ENCODE results near the gene BRSK2. TPM values are rescaled to one million over a fixed set of nuclear protein-coding genes. Genes with fewer than 3 reads are reported as not detected.
A peak's percentile ranks its signal among the peaks of the same experiment; 100 is the strongest.
"Not testable (repeated sequence)": the region's sequence is repeated elsewhere in the genome, so short reads cannot be mapped to it uniquely, and the experiment has no call there.

The BRSK2 gene
- 10.0 TPM for polyA plus RNA-seq (2013, experiment 1 of 2)
- 10.4 TPM for polyA plus RNA-seq (2013, experiment 2 of 2)

DNA sequence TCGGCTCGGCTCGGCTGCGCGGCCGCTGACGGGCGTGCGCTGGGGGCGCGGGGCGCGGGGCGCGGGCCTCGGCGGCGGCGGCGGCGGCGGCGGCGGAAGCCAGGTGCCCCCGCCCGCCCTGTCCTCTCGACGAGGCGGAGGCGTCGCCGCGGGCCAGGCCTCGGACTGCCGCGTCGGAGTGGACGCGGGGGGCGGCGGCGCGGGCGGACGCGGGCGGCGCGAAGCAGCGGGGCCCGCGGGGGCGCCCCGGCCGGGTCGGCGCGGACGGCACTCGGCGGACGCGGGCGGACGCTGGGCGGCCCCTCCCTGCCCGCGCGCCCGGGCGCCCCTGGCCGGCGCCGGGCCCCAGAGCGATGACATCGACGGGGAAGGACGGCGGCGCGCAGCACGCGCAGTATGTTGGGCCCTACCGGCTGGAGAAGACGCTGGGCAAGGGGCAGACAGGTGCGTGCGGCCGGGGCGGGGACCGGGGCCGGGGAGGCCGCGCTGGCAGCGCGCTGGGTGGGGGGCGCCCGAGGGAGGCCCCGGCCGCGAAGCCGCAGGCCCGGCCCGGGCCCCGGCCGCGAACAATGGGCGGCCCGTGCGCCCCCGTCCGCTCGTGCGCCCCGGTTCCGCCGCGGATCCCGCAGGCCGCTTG lies at the start of gene BRSK2:
Gene BRSK2, plus strand, starts transcription at position 3 of the 637 bp plus-strand sequence. Its CDS starts 351 bp downstream, at position 354.
- Histone ChIP-seq H3K23ac (ENCODE audit: low read length) (peak within 1 kb of the TSS; percentile 45), H3K4me2 (ENCODE audit: low read length) (peak within 1 kb of the TSS; percentile 77), H3K18ac (ENCODE audit: low read length) (peak within 1 kb of the TSS; percentile 46), H4K5ac (ENCODE audit: low read length) (no peak within 1 kb of the TSS), H3K4ac (ENCODE audit: low read depth, low read length) (no peak within 1 kb of the TSS), H3K27me3 (ENCODE audit: insufficient read depth, low read length, poor library complexity) (peaks cover 5% of the 10 kb centered on the region), H4K8ac (ENCODE audit: low read depth, low read length) (no peak within 1 kb of the TSS), H2BK15ac (replicated peaks; ENCODE audit: low read depth) (no peak within 1 kb of the TSS), H3K4me3 (ENCODE audit: low read length) (peak within 1 kb of the TSS; percentile 23), H2AK5ac (ENCODE audit: low read length) (no peak within 1 kb of the TSS), H3K56ac (ENCODE audit: low read length) (peak within 1 kb of the TSS; percentile 94), H3K4me1 (ENCODE audit: control insufficient read depth, low read depth, low read length) (no peaks in the 10 kb centered on the region), H3K36me3 (ENCODE audit: control insufficient read depth, insufficient read depth, low read length) (no peaks in the 10 kb centered on the region), H3K27ac (ENCODE audit: low read depth, low read length) (peak within 1 kb of the TSS; percentile 9), H3K79me1 (ENCODE audit: low read length) (no peaks in the 10 kb centered on the region), H3K9ac (ENCODE audit: low read length) (peak within 1 kb of the TSS; percentile 86), H3K79me2 (ENCODE audit: control insufficient read depth, insufficient read depth, low read length) (peaks cover 2% of the 10 kb centered on the region), H2BK5ac (ENCODE audit: low read length) (peak within 1 kb of the TSS; percentile 45), H2BK120ac (ENCODE audit: low read depth, low read length) (no peak within 1 kb of the TSS)
- DNase-seq = peak; percentile 14
- WGBS (ENCODE audit: extremely low coverage, insufficient coverage, low lambda C conversion rate) = no CpG with 5 or more reads among the region's 119 CpGs

DNA sequence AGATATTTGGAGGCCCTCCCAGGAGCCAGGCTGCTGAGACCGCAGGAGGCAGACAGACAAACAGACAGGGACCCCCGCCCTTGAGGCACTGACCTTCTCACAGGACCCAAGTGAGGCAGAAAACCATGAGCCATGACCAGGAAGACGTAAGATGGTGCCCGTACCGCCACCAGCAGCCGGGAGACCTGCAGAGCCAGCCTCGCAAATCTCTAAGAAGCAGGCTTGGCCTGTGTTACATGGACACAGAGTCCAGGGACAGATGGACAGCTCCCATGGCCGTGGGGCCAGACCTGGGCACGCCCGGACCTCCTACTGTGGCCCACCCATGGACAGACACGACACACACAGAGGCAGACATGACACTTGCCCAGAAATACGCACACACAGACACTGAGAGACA lies 49.6 kb upstream of the BRSK2 start:
- H3K36me3 ChIP-seq (ENCODE audit: control insufficient read depth, insufficient read depth, low read length) = no peaks in the 10 kb centered on the region
- H3K4ac ChIP-seq (ENCODE audit: low read depth, low read length) = no peak overlapping the region
- peaks cover 5% of the 10 kb centered on the region for H3K4me1 ChIP-seq (ENCODE audit: control insufficient read depth, low read depth, low read length)
- no peak overlapping the region for H3K56ac ChIP-seq (ENCODE audit: low read length)
- H2BK15ac ChIP-seq (replicated peaks; ENCODE audit: low read depth) = no peak overlapping the region
- H3K79me1 ChIP-seq (ENCODE audit: low read length) = no peaks in the 10 kb centered on the region
- H3K9ac ChIP-seq (ENCODE audit: low read length) = no peak overlapping the region
- H4K5ac ChIP-seq (ENCODE audit: low read length) = no peak overlapping the region
- H3K79me2 ChIP-seq (ENCODE audit: control insufficient read depth, insufficient read depth, low read length) = no peaks in the 10 kb centered on the region
- H4K8ac ChIP-seq (ENCODE audit: low read depth, low read length) = no peak overlapping the region
- H2BK5ac ChIP-seq (ENCODE audit: low read length) = no peak overlapping the region
- H3K18ac ChIP-seq (ENCODE audit: low read length) = no peak overlapping the region
- no peak overlapping the region for H3K4me2 ChIP-seq (ENCODE audit: low read length)
- H2AK5ac ChIP-seq (ENCODE audit: low read length) = no peak overlapping the region
- H3K27me3 ChIP-seq (ENCODE audit: insufficient read depth, low read length, poor library complexity) = peaks cover 2% of the 10 kb centered on the region
- no peak overlapping the region for H3K27ac ChIP-seq (ENCODE audit: low read depth, low read length)
- no peak for DNase-seq
- H3K4me3 ChIP-seq (ENCODE audit: low read length) = no peak overlapping the region
- no peak overlapping the region for H3K23ac ChIP-seq (ENCODE audit: low read length)
- H2BK120ac ChIP-seq (ENCODE audit: low read depth, low read length) = no peak overlapping the region
- no CpG with 5 or more reads among the region's 12 CpGs for WGBS (ENCODE audit: extremely low coverage, insufficient coverage, low lambda C conversion rate)

DNA sequence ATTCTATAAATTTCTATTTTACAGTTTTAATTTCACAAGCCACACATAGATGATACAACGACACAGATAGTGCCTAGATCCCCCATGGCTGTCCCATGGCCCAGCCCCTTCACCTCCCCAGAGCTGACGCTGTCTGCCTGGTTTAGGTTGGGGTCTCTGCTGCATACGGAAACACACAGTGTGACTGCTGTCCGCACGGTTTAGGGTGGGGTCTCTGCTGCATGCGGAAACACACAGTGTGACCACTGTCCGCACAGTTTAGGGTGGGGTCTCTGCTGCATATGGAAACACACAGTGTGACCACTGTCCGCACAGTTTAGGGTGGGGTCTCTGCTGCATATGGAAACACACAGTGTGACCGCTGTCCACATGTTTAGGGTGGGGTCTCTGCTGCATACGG lies 48.5 kb upstream of the BRSK2 start:
- DNase-seq; H3K56ac ChIP-seq (ENCODE audit: low read length); H3K79me2 ChIP-seq (ENCODE audit: control insufficient read depth, insufficient read depth, low read length); H3K36me3 ChIP-seq (ENCODE audit: control insufficient read depth, insufficient read depth, low read length); H3K27me3 ChIP-seq (ENCODE audit: insufficient read depth, low read length, poor library complexity); H3K23ac ChIP-seq (ENCODE audit: low read length); H4K8ac ChIP-seq (ENCODE audit: low read depth, low read length); H3K4ac ChIP-seq (ENCODE audit: low read depth, low read length); H3K4me1 ChIP-seq (ENCODE audit: control insufficient read depth, low read depth, low read length); H3K9ac ChIP-seq (ENCODE audit: low read length); H2AK5ac ChIP-seq (ENCODE audit: low read length); H3K4me2 ChIP-seq (ENCODE audit: low read length); H2BK5ac ChIP-seq (ENCODE audit: low read length); H2BK120ac ChIP-seq (ENCODE audit: low read depth, low read length); H3K27ac ChIP-seq (ENCODE audit: low read depth, low read length); H3K4me3 ChIP-seq (ENCODE audit: low read length); H4K5ac ChIP-seq (ENCODE audit: low read length); H2BK15ac ChIP-seq (replicated peaks; ENCODE audit: low read depth); H3K18ac ChIP-seq (ENCODE audit: low read length); H3K79me1 ChIP-seq (ENCODE audit: low read length): not testable (repeated sequence)
- no CpG with 5 or more reads among the region's 10 CpGs for WGBS (ENCODE audit: extremely low coverage, insufficient coverage, low lambda C conversion rate)

DNA sequence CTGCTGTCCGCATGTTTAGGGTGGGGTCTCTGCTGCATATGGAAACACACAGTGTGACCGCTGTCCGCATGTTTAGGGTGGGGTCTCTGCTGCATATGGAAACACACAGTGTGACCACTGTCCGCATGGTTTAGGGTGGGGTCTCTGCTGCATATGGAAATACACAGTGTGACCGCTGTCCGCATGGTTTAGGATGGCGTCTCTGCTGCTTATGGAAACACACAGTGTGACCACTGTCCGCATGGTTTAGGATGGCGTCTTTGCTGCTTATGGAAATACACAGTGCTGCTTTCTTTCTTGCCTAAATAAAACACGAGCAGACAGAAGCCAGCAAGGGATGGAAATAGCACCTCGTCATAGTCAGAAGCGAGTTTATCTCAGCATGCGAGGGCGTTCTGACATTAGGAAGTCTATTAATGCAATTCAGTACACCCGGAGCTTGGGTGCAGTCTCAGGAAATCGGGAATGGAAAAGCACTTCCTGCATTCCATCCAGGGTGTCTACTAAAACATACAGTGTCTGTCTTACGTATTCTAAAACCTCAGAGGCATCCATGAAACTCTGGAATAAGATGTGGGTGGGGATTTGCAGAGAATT lies 47.7 kb upstream of the BRSK2 start:
- H2BK120ac ChIP-seq (ENCODE audit: low read depth, low read length) = no peak overlapping the region
- no peak overlapping the region for H2BK5ac ChIP-seq (ENCODE audit: low read length)
- H3K56ac ChIP-seq (ENCODE audit: low read length) = no peak overlapping the region
- no CpG with 5 or more reads among the region's 17 CpGs for WGBS (ENCODE audit: extremely low coverage, insufficient coverage, low lambda C conversion rate)
- H3K79me1 ChIP-seq (ENCODE audit: low read length) = no peaks in the 10 kb centered on the region
- H3K4me2 ChIP-seq (ENCODE audit: low read length) = no peak overlapping the region
- H3K27me3 ChIP-seq (ENCODE audit: insufficient read depth, low read length, poor library complexity) = peaks cover 2% of the 10 kb centered on the region
- H3K9ac ChIP-seq (ENCODE audit: low read length) = no peak overlapping the region
- H3K23ac ChIP-seq (ENCODE audit: low read length) = no peak overlapping the region
- no peak for DNase-seq
- H4K5ac ChIP-seq (ENCODE audit: low read length) = no peak overlapping the region
- H3K79me2 ChIP-seq (ENCODE audit: control insufficient read depth, insufficient read depth, low read length) = no peaks in the 10 kb centered on the region
- no peak overlapping the region for H3K4ac ChIP-seq (ENCODE audit: low read depth, low read length)
- no peak overlapping the region for H3K4me3 ChIP-seq (ENCODE audit: low read length)
- H3K18ac ChIP-seq (ENCODE audit: low read length) = no peak overlapping the region
- no peaks in the 10 kb centered on the region for H3K4me1 ChIP-seq (ENCODE audit: control insufficient read depth, low read depth, low read length)
- H2BK15ac ChIP-seq (replicated peaks; ENCODE audit: low read depth) = no peak overlapping the region
- no peaks in the 10 kb centered on the region for H3K36me3 ChIP-seq (ENCODE audit: control insufficient read depth, insufficient read depth, low read length)
- no peak overlapping the region for H2AK5ac ChIP-seq (ENCODE audit: low read length)
- H3K27ac ChIP-seq (ENCODE audit: low read depth, low read length) = no peak overlapping the region
- H4K8ac ChIP-seq (ENCODE audit: low read depth, low read length) = no peak overlapping the region

DNA sequence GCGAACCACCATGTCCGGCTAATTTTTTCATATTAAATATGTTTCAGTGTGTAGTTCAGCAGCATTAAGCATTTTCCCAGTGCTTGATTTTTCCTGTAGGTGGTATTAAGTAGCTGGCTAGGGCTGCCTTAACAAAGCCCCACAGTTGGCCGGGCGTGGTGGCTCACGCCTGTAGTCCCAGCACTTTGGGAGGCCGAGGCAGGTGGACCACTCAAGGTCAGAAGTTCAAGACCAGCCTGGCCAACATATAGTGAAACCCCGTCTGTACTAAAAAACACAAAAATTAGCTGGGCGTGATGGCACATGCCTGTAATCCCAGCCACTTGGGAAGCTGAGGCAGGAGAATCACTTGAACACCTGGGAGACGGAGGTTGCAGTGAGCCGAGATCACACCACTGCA lies 46.8 kb upstream of the BRSK2 start:
- Histone ChIP-seq H4K5ac (ENCODE audit: low read length) (no peak overlapping the region), H3K56ac (ENCODE audit: low read length) (no peak overlapping the region), H3K27ac (ENCODE audit: low read depth, low read length) (no peak overlapping the region), H2BK5ac (ENCODE audit: low read length) (no peak overlapping the region), H3K4me1 (ENCODE audit: control insufficient read depth, low read depth, low read length) (no peaks in the 10 kb centered on the region), H2AK5ac (ENCODE audit: low read length) (no peak overlapping the region), H3K4me2 (ENCODE audit: low read length) (no peak overlapping the region), H3K18ac (ENCODE audit: low read length) (no peak overlapping the region), H3K9ac (ENCODE audit: low read length) (no peak overlapping the region), H3K79me2 (ENCODE audit: control insufficient read depth, insufficient read depth, low read length) (no peaks in the 10 kb centered on the region), H3K79me1 (ENCODE audit: low read length) (no peaks in the 10 kb centered on the region), H3K4me3 (ENCODE audit: low read length) (no peak overlapping the region), H3K4ac (ENCODE audit: low read depth, low read length) (no peak overlapping the region), H2BK120ac (ENCODE audit: low read depth, low read length) (no peak overlapping the region), H4K8ac (ENCODE audit: low read depth, low read length) (no peak overlapping the region), H3K23ac (ENCODE audit: low read length) (no peak overlapping the region), H3K27me3 (ENCODE audit: insufficient read depth, low read length, poor library complexity) (peaks cover 1% of the 10 kb centered on the region), H3K36me3 (ENCODE audit: control insufficient read depth, insufficient read depth, low read length) (no peaks in the 10 kb centered on the region), H2BK15ac (replicated peaks; ENCODE audit: low read depth) (no peak overlapping the region)
- DNase-seq = no peak
- WGBS (ENCODE audit: extremely low coverage, insufficient coverage, low lambda C conversion rate) = no CpG with 5 or more reads among the region's 10 CpGs

Measured in mesendoderm (in vitro differentiated cells).